OCI-LY1 (cell line): ENCODE data around the gene LRRD1.

ENCODE experiments used
- H2AFZ ChIP-seq: fragments of 200-600 bp; sonication (generic), shearing (Covaris generic); 2 replicates; pipeline ENCODE4 v1.6.0; 2014; ENCODE audit warnings: antibody characterized with exemption, mild to moderate bottlenecking, low read length
- H3F3A ChIP-seq: fragments of 200-600 bp; sonication (generic), shearing (Covaris generic); 2 replicates; pipeline ENCODE4 v1.6.0; 2014; ENCODE audit warnings: mild to moderate bottlenecking, antibody characterized with exemption, low read length, moderate library complexity; ENCODE audit not compliant: insufficient read depth
- H3K27ac ChIP-seq: fragments of 200-600 bp; sonication (generic); 2 replicates; pipeline ENCODE4 v1.5.1; 2014; ENCODE audit warnings: low read length, mixed run types, mild to moderate bottlenecking, low read depth; ENCODE audit not compliant: poor library complexity, severe bottlenecking
- H3K27me3 ChIP-seq: fragments of 200-600 bp; sonication (generic); 2 replicates; pipeline ENCODE4 v1.6.0; 2014; ENCODE audit warnings: antibody characterized with exemption, mild to moderate bottlenecking, low read length, moderate library complexity; ENCODE audit not compliant: insufficient read depth
- H3K36me3 ChIP-seq: fragments of 200-600 bp; sonication (generic); 2 replicates; pipeline ENCODE4 v1.6.1; 2014; ENCODE audit warnings: mild to moderate bottlenecking, antibody characterized with exemption, low read length, moderate library complexity, mixed read lengths; ENCODE audit not compliant: insufficient read depth
- H3K4me1 ChIP-seq: fragments of 200-600 bp; sonication (generic); 2 replicates; pipeline ENCODE4 v1.5.1; 2014; ENCODE audit warnings: mild to moderate bottlenecking, low read length, moderate library complexity; ENCODE audit not compliant: insufficient read depth, severe bottlenecking
- H3K4me2 ChIP-seq: fragments of 200-600 bp; sonication (generic), shearing (Covaris generic); 2 replicates; pipeline ENCODE4 v1.6.1; 2014; ENCODE audit warnings: low read length
- H3K4me3 ChIP-seq: fragments of 200-600 bp; sonication (generic); 2 replicates; pipeline ENCODE4 v1.5.1; 2014; ENCODE audit warnings: low read length, low read depth, mild to moderate bottlenecking, mixed read lengths; ENCODE audit not compliant: poor library complexity, severe bottlenecking
- H3K79me2 ChIP-seq: fragments of 200-600 bp; shearing (Covaris generic); 2 replicates; pipeline ENCODE4 v1.6.1; 2016; ENCODE audit warnings: mixed run types, low read length, mixed read lengths; ENCODE audit not compliant: insufficient read depth
- H3K9ac ChIP-seq: fragments of 200-600 bp; sonication (generic), shearing (Covaris generic); 2 replicates; pipeline ENCODE4 v1.6.1; 2014; ENCODE audit warnings: mild to moderate bottlenecking, low read length, mixed read lengths
- H3K9me2 ChIP-seq: fragments of 200-600 bp; sonication (generic), shearing (Covaris generic); 2 replicates; pipeline ENCODE4 v1.6.1; 2014; ENCODE audit warnings: low read depth, mild to moderate bottlenecking, low read length, mixed read lengths
- H3K9me3 ChIP-seq: fragments of 200-600 bp; shearing (Covaris generic); 2 replicates; pipeline ENCODE4 v1.6.1; 2014; ENCODE audit warnings: low read length, mixed read lengths
- H4K20me1 ChIP-seq: fragments of 200-600 bp; sonication (generic), shearing (Covaris generic); 2 replicates; pipeline ENCODE4 v1.6.0; 2016; ENCODE audit warnings: mild to moderate bottlenecking, low read length; ENCODE audit not compliant: insufficient read depth
- CTCF ChIP-seq: fragments of 200-600 bp; sonication (generic), shearing (Covaris generic); IDR thresholded peaks from 2 replicates; pipeline ENCODE4 v1.5.1; 2017; ENCODE audit warnings: mild to moderate bottlenecking, antibody characterized with exemption, low read length, moderate library complexity, mixed read lengths
- EZH2 ChIP-seq: fragments of 200-600 bp; sonication (generic), shearing (Covaris generic); IDR thresholded peaks from 2 replicates; pipeline ENCODE4 v1.8.0; 2017; ENCODE audit warnings: borderline replicate concordance, mixed run types, mild to moderate bottlenecking, antibody characterized with exemption, low read length, moderate library complexity, mixed read lengths

LRRD1 gene

GRCh38 chr7:92156990-92157389, 22.0 kb downstream of the LRRD1 start:
- H3K4me3 ChIP-seq, result no peak overlapping the region
- H3K79me2 ChIP-seq, result no peaks in the 10 kb centered on the region
- H3K36me3 ChIP-seq, result no peaks in the 10 kb centered on the region
- no peaks in the 10 kb centered on the region for H3K9me2 ChIP-seq
- no peak overlapping the region for H3K27ac ChIP-seq
- no peak overlapping the region for H2AFZ ChIP-seq
- H3K27me3 ChIP-seq, result no peaks in the 10 kb centered on the region
- H3K9ac ChIP-seq, result no peak overlapping the region
- H3K4me2 ChIP-seq, result no peak overlapping the region
- H3K4me1 ChIP-seq, result no peaks in the 10 kb centered on the region
- no peaks in the 10 kb centered on the region for H4K20me1 ChIP-seq
- no peaks in the 10 kb centered on the region for H3K9me3 ChIP-seq
- H3F3A ChIP-seq, result no peaks in the 10 kb centered on the region
- TF ChIP-seq CTCF, result no peak
- TF ChIP-seq EZH2, result no peak

GRCh38 chr7:92155108-92155739, 23.7 kb downstream of the LRRD1 start:
- no peak overlapping the region for H3K4me2 ChIP-seq
- no peaks in the 10 kb centered on the region for H3K9me2 ChIP-seq
- H3K27me3 ChIP-seq, result no peaks in the 10 kb centered on the region
- no peak overlapping the region for H2AFZ ChIP-seq
- no peaks in the 10 kb centered on the region for H3K4me1 ChIP-seq
- no peaks in the 10 kb centered on the region for H3F3A ChIP-seq
- H3K36me3 ChIP-seq, result no peaks in the 10 kb centered on the region
- H3K9ac ChIP-seq, result no peak overlapping the region
- H3K27ac ChIP-seq, result no peak overlapping the region
- H3K4me3 ChIP-seq, result no peak overlapping the region
- no peaks in the 10 kb centered on the region for H3K79me2 ChIP-seq
- H3K9me3 ChIP-seq, result no peaks in the 10 kb centered on the region
- no peak for TF ChIP-seq CTCF
- TF ChIP-seq EZH2, result no peak
- H4K20me1 ChIP-seq, result no peaks in the 10 kb centered on the region

- H3K27me3 ChIP-seq, result no peaks in the 10 kb centered on the region
- no peak for TF ChIP-seq EZH2
- TF ChIP-seq CTCF, result no peak
- H3K79me2 ChIP-seq, result no peaks in the 10 kb centered on the region
- no peaks in the 10 kb centered on the region for H3K36me3 ChIP-seq
- no peak overlapping the region for H2AFZ ChIP-seq
- no peaks in the 10 kb centered on the region for H3K9me2 ChIP-seq
- no peaks in the 10 kb centered on the region for H3K4me1 ChIP-seq
- no peaks in the 10 kb centered on the region for H3K9me3 ChIP-seq
- no peaks in the 10 kb centered on the region for H3F3A ChIP-seq
- H3K4me2 ChIP-seq, result no peak overlapping the region
- H3K4me3 ChIP-seq, result no peak overlapping the region
- H3K9ac ChIP-seq, result no peak overlapping the region
- H4K20me1 ChIP-seq, result no peaks in the 10 kb centered on the region
- no peak overlapping the region for H3K27ac ChIP-seq
These were observed 28.4 kb downstream of the LRRD1 start for GRCh38 chr7:92150450-92151017.
